Effector CD8-positive, alpha-beta T cell (primary cell): ENCODE results near the gene MAFF.
"Not testable (repeated sequence)": the region's sequence is repeated elsewhere in the genome, so short reads cannot be mapped to it uniquely, and the experiment has no call there.

Experiments
- DNase-seq: peaks from one replicate; lab custom pipeline; 2025; lab: John Stamatoyannopoulos, UW

MAFF gene

DNA sequence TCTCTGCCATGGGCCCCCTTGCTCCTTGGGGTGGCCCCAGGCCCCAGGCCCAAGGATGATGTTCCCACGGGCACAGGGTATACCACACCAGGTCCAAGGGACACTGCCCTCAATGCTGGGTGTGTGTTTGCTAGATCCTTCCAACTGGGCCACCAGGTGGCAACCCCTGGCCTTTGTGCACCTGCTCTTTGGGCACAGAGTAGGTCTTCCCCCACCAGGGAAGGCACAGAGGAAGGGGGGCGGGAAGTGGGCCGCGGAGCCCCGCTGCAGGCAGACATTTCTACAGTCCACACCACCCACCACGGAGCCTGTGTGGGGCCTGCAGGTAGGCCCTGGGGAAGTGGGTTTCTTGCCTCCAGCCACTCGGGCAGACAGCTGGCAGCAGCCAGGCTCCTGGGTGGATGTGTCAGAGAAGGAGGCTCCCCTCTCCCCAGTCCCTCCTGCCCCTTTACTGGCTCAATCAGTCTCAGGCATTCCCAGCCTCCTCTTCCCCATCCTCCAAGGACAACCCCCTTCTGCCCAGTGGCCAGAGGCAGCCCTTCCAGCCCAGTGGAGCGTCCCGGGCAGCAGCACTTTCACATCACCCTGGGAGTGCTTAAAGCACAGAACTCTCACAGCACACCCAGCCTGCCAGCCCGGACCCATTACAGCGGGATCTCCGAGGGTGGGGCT, 21.6 kb downstream of the MAFF start:
- no peak for DNase-seq

DNA sequence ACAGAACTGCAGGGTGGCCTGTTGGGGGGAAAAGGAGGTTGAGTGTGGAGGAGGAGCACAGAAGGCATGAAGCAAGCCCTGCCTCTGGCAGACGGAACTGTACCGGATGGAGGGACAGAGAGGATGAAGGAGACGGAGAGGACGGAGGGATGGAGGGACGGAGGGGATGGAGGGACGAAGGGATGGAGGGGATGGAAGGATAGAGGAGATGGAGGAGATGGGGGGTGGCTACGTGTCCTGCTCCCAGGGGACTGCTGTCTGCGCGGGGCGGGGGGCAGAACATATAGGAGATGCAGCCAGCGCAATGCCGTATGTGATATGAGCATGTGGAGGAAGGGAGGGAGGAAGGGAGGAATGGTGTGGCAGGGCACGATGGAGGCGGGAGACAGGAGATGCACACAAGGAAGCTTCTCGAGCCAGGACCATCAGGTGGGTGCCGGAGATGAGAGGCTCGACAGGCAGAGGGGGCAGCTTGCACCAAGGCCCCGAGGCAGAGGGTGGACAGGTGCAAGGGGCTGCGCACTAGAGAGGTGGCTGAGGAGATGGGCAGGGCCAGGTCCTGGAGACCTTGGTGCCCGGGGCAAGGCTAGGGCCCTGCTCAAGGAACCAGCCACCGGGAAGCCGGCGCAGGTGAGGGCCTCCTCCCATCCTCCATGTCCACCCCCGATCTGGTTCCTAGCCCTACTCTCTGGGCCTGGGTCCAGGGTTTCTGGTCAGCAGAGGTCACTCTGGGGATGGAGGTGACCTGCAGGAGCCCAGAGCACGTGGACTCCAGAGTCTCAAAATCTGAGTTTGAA, 25.3 kb downstream of the MAFF start:
- DNase-seq = no peak

- DNase-seq = no peak
These were observed 26.6 kb downstream of the MAFF start for GRCh38 chr22:38228326-38228872.

DNA sequence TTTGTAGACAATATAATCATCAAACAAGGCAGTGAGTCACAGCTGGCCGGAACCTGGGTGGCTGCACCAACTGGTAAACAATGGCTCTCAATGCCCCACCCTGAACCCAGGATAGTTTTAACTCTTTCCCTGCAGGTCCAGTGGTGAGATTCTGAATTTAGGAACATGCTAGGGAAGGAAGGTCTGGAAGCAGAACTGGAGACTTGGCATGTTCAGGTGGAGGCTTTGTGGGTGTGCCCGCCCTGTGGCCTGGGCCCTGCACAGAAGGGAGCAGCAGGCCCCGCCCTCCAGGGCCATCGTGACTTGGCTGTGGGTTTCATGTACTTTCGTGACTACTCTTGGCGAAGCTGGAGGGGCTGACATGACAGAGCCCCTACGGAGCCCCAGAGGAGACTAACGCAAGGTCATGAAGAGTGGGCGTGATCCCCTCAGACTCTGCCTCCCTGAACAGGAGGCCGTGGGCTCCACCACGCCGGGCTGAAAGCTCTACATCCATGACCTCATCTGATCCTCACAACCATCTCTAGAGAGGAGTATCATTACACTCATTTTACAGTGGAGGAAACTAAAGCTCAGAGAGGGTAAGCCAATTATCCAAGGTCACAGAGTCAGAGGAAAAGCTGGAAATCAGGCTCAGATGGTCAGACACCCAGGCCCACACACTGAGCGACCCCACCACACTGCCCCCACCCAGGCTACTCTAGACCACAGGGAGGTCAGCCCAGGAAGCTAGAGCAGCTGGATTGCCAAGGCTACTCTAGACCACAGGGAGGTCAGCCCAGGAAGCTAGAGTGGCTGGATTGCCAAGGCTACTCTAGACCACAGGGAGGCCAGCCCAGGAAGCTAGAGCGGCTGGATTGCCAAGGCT, 27.3 kb downstream of the MAFF start:
- no peak for DNase-seq

DNA sequence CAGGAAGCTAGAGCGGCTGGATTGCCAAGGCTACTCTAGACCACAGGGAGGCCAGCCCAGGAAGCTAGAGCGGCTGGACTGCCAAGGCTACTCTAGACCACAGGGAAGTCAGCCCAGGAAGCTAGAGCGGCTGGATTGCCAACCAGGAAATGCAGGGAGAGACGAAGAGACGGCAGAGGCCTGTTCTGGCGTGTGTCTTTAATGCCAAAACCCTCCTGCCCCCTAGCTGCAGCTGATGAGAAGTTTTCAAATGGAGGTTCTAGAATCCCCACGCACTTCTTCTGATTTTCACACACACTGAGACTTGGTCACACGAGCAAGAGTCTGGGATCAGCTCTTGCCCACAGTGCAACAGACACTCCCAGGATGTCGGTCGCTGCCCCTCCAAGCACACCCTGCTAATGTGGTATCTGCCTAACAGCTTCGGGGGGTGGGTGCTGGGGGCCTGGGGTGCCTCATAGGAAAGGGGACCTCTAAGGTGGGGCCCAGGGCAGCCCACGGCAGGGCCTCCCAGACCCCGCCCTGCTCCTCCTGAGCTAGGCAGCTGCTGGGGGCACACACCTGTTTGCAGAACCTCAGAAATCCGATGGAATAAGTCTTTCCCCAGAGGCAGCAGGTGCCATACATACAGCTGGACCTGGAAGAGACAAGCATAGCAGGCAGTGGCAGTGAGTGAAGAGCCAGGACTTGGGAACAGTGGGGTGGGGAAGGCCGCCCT, 28.5 kb downstream of the MAFF start:
- no peak for DNase-seq

DNA sequence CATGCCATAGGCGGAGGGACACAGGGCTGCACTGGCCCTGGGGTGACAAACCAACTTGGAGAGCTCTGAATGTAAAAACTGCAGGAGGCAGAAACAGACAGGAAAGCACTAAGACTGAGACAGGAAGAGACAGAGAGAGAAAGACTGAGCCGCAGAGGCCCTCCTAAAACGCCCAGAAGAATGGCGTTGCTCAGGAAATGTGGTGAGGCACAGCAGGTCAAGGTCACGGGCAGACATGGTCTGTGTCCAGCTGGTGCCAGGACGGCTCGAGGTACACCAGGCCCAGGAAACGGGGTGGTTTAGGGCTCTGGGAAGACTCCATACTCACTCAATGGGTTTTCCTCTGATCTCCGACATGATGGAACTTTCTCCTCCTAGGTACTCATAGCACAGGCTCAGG, 29.1 kb downstream of the MAFF start:
- DNase-seq = no peak

DNA sequence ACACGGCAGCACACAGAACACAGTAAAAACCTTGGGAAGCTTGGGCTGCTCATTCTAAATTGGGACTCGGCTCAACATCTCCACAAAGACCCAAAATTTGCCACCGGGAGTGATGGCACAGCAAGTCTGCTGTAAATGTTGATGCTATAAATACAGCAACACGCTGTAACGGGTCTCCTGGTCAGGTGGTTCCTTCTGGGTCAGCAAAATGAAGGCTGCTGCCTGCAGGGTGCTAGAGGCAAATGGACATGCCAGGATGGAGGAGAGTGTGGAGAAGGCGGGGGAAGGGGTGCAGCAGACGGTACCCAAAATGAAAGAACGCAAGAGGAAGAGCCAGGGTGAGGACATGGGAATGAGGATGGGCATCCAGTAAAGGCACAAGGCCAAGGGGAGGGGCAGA, 30.4 kb downstream of the MAFF start:
- no peak for DNase-seq

DNA sequence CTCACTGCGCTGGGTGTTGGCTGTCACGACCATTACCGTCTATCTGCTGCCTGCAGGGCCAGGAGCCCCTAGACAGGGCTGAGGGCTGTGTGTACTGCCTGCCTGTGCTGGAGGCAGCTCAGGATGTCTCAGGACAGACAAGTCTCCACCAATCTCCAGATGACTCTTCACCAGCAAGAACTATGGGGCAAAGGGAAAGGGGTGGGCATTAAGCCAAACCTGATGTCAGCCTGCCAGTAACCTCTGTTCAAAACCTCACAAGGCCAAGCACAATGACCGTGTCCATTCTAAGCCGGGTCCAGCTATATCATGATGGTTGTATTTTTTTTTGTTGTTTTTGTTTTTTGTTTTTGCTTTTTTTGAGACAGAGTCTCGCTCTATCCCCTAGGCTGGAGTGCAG, 31.6 kb downstream of the MAFF start:
- no peak for DNase-seq

GRCh38 chr22:38233856-38234255, 32.1 kb downstream of the MAFF start:
- DNase-seq = not testable (repeated sequence)

DNA sequence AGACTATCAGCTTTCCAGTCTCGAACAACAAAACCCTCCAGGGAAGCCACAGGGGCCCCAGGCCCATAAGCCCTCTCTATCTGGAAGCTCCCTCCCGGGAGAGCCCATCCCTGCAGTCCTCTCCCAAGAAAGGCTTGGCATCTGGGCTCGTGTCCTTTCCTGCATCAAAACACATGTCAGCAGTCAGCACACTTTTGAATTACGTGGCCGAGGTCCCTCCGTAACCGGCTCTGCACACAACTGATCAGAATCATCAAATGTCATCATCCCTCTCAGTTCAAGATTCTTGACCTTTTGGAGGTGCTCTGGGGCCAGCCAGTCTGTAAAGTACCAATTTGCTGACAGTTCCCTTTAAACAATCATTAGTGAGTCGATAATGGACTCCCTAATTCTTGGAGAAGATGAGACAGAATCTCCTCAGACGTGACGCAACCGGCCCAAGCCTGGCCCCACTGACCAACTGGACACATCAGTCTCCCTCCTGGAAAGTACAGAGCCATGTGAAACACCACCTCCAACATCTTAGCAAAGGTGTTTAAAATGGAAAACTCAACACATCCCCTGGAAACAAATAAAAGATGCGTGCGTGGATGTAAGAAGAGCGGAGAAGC, 33.6 kb downstream of the MAFF start:
- no peak for DNase-seq

GRCh38 chr22:38236786-38237185, 35.0 kb downstream of the MAFF start:
- no peak for DNase-seq

DNA sequence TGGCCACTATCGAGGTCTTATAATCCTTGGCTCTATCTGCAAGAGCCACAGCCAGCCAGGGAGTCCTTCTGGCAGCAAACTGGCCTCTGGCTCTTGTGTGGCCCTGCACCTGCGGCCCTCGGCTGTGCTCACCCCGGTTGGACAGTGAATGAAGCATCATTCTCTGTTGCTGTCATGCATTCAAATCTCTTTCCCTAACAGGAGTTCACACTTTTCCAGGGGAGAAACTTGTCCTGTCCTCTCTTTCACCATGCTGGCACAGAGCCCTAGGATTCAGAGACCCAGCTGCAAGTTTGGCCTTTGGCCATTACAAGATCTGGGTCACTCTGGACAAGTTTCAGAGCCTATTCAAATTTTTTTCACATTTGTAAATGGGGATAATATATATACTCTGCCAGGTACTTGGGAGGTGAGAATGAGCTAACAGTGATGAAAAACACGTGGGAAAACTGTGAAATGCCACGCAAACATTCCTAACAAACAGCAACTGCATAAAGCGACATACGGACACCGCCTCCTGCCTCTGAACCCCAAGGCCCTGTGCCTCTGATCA, 36.8 kb downstream of the MAFF start:
- DNase-seq = no peak

GRCh38 chr22:38239101-38239761, 37.4 kb downstream of the MAFF start:
- no peak for DNase-seq

DNA sequence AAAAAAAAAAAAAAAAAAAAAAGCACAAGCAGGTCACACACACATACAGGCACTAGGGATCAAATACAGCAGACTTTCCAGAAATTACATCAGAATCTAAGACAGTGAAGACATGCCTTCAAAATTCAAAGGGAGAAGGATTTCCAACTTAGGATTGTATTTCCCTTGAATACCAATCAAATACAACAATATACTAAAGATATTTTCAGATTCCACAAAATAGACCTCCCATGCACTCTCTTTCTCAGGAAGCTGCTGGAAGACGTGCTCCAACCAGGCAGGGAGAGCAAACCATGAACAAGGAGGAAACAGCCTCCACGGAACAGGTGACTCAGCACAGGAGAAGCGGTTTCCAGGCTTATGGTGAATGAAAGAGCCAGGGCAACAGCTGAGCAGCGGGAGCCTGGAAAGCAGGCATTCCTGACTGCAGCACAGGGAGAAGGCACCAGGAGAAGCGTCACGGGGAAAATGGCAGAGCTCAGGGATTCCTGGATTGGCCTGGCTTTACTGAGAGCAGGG, 39.0 kb downstream of the MAFF start:
- no peak for DNase-seq

- DNase-seq = no peak
These were observed 41.4 kb downstream of the MAFF start for GRCh38 chr22:38243007-38243765.

DNA sequence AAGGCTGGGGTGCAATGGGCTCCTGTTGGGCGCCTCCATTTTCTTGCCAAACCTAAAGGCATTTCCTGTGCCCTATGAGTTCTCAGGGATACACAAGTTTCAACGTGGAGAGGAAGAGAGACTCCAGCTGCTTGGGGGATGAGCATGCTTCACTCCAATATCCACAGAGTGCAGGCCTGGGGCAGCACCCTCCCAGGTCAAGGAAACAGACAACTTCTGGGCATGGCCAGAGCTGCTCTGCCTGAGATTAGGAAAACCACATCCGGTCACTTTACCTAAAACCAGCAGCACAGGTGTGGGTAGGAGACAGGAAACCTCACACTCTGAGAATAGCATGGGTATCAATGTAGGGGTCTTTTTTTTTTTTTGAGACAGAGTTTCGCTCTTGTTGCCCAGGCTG, 42.3 kb downstream of the MAFF start:
- DNase-seq = no peak

DNA sequence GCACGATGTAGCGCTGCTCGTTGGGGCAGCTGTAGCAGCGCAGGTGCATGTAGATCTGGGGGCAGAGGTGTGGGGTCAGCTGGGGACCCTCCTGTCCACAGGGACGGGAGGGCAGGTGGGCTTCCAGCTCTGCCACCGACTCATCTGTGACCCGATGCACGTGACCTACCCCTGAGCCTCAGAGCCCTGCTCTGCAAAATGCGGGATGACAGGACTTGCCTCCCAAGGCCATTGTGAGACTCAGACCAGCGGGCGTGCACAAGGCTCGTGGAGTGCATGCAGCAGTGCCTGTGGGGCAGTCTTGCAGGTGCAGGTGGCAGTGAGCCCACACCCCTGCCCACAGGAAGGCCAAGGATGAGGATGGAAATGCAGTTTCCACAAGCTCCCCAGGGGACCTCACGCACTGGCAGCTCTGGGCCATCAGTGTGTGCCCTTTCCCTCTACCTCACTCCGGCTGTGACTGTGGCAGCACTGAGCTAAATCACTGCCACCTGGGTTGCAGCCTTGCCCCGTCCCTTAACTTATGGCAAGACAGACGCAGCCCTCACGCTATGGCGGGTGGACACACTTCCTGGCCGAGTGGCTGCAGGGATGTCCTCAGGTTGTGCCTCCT, 44.4 kb downstream of the MAFF start:
- no peak for DNase-seq

DNA sequence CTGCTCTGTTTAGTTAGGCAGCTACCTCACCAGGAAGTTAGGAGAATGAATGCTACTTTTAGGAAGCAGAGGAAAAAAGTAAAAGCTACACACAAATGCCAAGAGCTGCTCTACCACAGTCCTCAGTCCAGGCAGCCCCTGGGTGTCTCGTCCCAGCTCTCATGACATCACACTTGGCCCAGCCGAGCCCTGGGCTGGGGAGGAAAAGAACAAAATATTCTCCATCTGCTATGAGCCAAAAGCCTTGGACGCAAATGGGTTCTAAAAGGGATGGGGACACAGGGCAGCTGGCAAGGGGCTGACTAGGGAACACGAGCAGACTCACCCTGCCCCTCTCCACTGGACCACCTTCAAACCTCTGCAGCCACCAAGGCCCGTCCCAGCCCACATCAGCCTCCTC, 44.9 kb downstream of the MAFF start:
- DNase-seq = no peak

DNA sequence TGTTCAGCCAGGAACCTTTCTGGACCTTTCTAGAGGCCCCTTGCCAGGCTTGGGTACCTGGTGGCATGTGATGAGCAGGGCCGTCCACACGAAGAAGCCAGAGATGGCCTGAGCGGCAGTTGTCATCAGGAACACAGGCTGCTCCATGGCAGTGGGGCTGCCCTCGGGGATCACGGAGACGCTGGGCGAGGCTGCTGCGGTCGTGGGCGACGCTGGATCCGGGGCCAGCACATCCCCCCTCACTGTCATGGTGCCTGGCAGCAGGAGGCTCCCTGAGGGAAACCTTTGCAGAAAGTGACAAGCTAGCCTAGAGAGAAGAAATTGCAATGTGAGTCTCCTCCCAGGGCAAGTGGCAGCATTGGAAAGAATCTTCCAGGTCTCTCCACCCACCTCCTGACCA, 45.9 kb downstream of the MAFF start:
- no peak for DNase-seq
